Measurements from ENCODE around the gene TMEM132D. TPM values are rescaled to one million over a fixed set of nuclear protein-coding genes. Genes with fewer than 3 reads are reported as not detected.

The TMEM132D gene
- total RNA-seq = under 1 TPM; 0.47 to 0.50 TPM
- polyA plus RNA-seq (ENCODE audit: insufficient read depth, low read depth, low replicate concordance) = 0.44 TPM
- long read RNA-seq, donor 1 = 0 reads
- long read RNA-seq, donor 2 = 0 reads

DNA sequence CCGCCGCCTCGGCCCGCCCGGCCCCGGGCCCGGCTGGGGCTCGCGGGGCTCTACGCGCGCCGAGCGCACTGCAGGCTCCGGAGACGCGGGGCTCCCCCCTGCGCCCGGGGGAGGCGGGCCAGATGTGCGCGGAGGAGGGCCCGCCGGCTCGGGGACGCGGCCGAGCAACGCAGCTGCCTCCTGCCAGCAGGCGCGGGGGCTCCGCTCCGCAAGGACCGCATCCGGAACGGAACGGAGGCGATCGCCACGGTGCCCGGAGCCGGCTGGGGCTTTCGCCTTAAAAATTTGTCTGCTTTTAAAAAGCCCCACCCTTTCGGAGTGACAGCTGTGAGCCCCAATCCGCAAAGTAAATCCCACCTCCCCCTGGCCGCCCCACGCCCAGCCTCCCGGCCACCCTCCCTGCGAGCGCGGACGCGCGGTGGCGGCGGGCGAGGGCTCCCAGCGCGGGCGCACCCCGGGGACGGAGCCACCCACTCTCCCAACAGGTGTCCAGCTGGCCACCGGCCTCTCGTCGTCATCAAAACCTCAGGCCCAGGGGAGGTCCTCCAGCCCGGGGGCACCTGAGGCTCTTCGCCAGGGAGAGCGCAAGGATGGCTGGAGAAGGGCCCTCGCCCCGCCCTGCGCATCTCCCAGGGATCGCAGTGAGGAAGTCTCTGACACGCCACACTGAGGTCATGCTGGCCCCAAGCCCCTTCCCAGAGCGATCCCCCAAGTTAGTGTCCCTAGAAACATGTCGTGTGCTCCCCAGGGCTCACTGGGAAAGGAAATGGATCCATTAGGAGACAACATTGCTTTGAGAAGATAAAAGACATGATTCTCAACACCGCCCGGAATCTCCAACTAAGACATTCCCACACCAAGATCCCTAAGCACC is at the start of gene TMEM132D:
TSS of gene TMEM132D (minus strand) at position 70 of the 874 bp plus-strand sequence.
- intact Hi-C loops (cut with DNase I; ENCODE audit: low total_unique reads) = no loop called here
- Histone ChIP-seq H3K4me1 (no peaks in the 10 kb centered on the region), H3K27me3 (no peaks in the 10 kb centered on the region), H3K4me3 (peak within 1 kb of the TSS; percentile 15 to 39), H3K27ac (no peak within 1 kb of the TSS), H3K9me3 (no peaks in the 10 kb centered on the region), H3K36me3 (ENCODE audit: low read depth, missing control alignments) (no peaks in the 10 kb centered on the region)
- DNase-seq = peak; percentile 43
- 2 to 16% methylated on average over 2 to 48 of the region's 77 CpGs for WGBS, 2 donors
- no peak for TF ChIP-seq POLR2A (IDR thresholded peaks at IDR 0.05)
- TF ChIP-seq, protein P1, sequence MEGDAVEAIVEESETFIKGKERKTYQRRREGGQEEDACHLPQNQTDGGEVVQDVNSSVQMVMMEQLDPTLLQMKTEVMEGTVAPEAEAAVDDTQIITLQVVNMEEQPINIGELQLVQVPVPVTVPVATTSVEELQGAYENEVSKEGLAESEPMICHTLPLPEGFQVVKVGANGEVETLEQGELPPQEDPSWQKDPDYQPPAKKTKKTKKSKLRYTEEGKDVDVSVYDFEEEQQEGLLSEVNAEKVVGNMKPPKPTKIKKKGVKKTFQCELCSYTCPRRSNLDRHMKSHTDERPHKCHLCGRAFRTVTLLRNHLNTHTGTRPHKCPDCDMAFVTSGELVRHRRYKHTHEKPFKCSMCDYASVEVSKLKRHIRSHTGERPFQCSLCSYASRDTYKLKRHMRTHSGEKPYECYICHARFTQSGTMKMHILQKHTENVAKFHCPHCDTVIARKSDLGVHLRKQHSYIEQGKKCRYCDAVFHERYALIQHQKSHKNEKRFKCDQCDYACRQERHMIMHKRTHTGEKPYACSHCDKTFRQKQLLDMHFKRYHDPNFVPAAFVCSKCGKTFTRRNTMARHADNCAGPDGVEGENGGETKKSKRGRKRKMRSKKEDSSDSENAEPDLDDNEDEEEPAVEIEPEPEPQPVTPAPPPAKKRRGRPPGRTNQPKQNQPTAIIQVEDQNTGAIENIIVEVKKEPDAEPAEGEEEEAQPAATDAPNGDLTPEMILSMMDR (IDR thresholded peaks at IDR 0.05) = no peak

DNA sequence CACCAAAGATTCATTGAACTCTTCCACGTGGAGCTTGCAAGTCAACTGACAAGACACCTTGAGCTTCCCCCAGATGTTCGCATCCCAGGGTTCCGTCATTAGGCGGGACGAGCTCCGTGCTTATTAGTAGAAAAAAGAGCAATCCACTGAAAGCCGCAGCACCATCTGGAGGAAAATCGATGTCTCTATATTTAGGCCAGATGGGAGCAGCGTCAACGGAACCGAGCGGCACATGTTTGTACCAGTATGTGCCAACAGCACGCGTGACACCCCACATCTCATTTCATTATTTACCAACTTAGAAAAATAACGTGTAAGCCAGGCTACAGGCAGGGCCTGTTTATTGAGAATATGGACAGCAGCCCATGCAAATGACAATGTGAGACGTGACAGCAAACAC is 45.8 kb upstream of the TMEM132D start:
- DNase-seq = no peak
- Histone ChIP-seq H3K27ac (no peak overlapping the region), H3K4me1 (no peaks in the 10 kb centered on the region), H3K27me3 (no peaks in the 10 kb centered on the region), H3K36me3 (ENCODE audit: low read depth, missing control alignments) (no peaks in the 10 kb centered on the region), H3K4me3 (no peak overlapping the region), H3K9me3 (no peaks in the 10 kb centered on the region)
- intact Hi-C loops (cut with DNase I; ENCODE audit: low total_unique reads) = no loop called here
- 87 to 88% methylated on average over 16 of the region's 16 CpGs for WGBS, 2 donors
- no peak for TF ChIP-seq POLR2A (IDR thresholded peaks at IDR 0.05)
- TF ChIP-seq, protein P1 (IDR thresholded peaks at IDR 0.05) = no peak

DNA sequence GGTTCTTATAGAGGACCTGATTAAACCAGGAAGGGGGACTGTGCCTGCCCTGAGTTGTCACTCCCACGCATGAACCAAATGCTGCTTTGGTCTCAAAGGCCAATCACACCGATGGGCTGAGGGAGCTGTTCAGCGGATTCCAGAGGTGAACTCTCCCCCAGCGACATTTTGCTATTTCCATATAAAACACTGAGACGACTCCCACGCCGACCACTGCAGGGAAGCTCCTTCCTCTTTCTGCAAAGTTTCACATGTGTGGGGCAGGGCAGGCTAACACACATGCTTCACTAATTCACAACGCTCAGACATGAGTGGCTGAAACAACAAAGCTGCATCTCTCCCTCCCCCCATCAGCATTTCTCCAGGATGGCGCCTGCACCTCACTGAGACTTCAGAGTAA is 37.8 kb upstream of the TMEM132D start:
- no peak overlapping the region for H3K27ac ChIP-seq
- 16 to 20% methylated on average over 9 of the region's 9 CpGs for WGBS, 2 donors
- H3K9me3 ChIP-seq = no peaks in the 10 kb centered on the region
- intact Hi-C loops (cut with DNase I; ENCODE audit: low total_unique reads) = no loop called here
- no peak for DNase-seq
- H3K4me1 ChIP-seq = no peaks in the 10 kb centered on the region
- H3K27me3 ChIP-seq = no peaks in the 10 kb centered on the region
- H3K4me3 ChIP-seq = no peak overlapping the region
- TF ChIP-seq, protein P1 (IDR thresholded peaks at IDR 0.05) = no peak
- no peak for TF ChIP-seq POLR2A (IDR thresholded peaks at IDR 0.05)
- H3K36me3 ChIP-seq (ENCODE audit: low read depth, missing control alignments) = no peaks in the 10 kb centered on the region

DNA sequence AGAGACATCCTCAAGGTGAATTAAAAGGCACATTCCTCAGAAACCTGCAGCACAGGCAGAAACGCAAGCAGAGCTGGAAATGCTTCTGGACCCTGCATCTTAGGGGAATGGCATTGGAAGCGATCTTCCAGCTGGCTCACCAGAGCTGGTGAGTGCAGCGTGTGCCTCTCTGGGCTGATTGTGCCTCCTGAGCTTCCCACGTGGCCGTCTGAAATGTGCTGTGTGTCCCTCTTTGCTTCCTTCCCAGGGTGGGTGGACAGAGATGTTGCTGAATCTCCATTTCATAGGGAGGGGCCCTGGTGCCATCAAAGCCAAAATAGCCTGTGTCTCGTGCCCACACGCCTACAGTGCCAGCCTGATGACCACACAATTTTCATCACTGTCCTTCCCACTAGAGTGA is 34.3 kb upstream of the TMEM132D start:
- Histone ChIP-seq H3K9me3 (no peaks in the 10 kb centered on the region), H3K4me1 (no peaks in the 10 kb centered on the region), H3K4me3 (no peak overlapping the region), H3K36me3 (ENCODE audit: low read depth, missing control alignments) (no peaks in the 10 kb centered on the region), H3K27me3 (no peaks in the 10 kb centered on the region), H3K27ac (no peak overlapping the region)
- intact Hi-C loops (cut with DNase I; ENCODE audit: low total_unique reads) = no loop called here
- 56 to 59% methylated on average over 7 of the region's 7 CpGs for WGBS, 2 donors
- TF ChIP-seq POLR2A (IDR thresholded peaks at IDR 0.05) = no peak
- TF ChIP-seq, protein P1 (IDR thresholded peaks at IDR 0.05) = no peak
- no peak for DNase-seq
